CD14-positive monocyte (primary cell): ENCODE results near the gene NECAB2. TPM values are rescaled to one million over a fixed set of nuclear protein-coding genes. Genes with fewer than 3 reads are reported as not detected.

Experiments used
- DNase-seq, 3 donors: peaks; one replicate each; pipeline ENCODE4 v3.0.0-alpha.2; 2011 to 2022
- H2AFZ ChIP-seq: 2 replicates; pipeline ENCODE4 v1.6.0; 2012; ENCODE audit warnings: mild to moderate bottlenecking, low read depth, low read length, inconsistent platforms; ENCODE audit not compliant: insufficient read depth, poor library complexity, severe bottlenecking
- H3K27ac ChIP-seq, 2 donors: 1 replicate in 1 of 2; 2 replicates in 1 of 2; pipeline ENCODE4 v1.5.1; 2012 to 2013; ENCODE audit warnings: low read length in 2 of 2, control low read depth in 1 of 2, inconsistent platforms in 1 of 2, low read depth in 1 of 2, mild to moderate bottlenecking in 1 of 2
- H3K27me3 ChIP-seq, 2 donors: one replicate each; pipeline versions ENCODE4 v1.6.0 to v1.6.1; 2011 to 2013; ENCODE audit warnings: low read length in 2 of 2; ENCODE audit not compliant: control insufficient read depth in 2 of 2, insufficient read depth in 2 of 2
- H3K36me3 ChIP-seq, 2 donors: replicated peaks in 1 of 2; 1 replicate in 1 of 2; 2 replicates in 1 of 2; pipeline versions ENCODE4 v1.5.1 to v1.6.1; 2012 to 2013; ENCODE audit warnings: low read length in 2 of 2, control low read depth in 1 of 2, inconsistent platforms in 1 of 2, mild to moderate bottlenecking in 1 of 2; ENCODE audit not compliant: insufficient read depth in 2 of 2, control insufficient read depth in 1 of 2
- H3K4me1 ChIP-seq, 2 donors: 1 replicate in 1 of 2; 2 replicates in 1 of 2; pipeline versions ENCODE4 v1.5.1 to v1.6.1; 2012 to 2013; ENCODE audit warnings: low read length in 2 of 2, control low read depth in 1 of 2, inconsistent platforms in 1 of 2, mild to moderate bottlenecking in 1 of 2, moderate library complexity in 1 of 2; ENCODE audit not compliant: insufficient read depth in 2 of 2, control insufficient read depth in 1 of 2
- H3K4me2 ChIP-seq: replicated peaks from 2 replicates; pipeline ENCODE3; 2012; ENCODE audit warnings: low read length, moderate library complexity, mild to moderate bottlenecking; ENCODE audit not compliant: poor library complexity, severe bottlenecking; ENCODE audit errors: extremely low read depth
- H3K4me3 ChIP-seq, 3 experiments: fragments of 200-600 bp in 1 of 3; sonication (generic) in 1 of 3; replicated peaks in 1 of 3; 1 replicate in 2 of 3; 2 replicates in 1 of 3; pipeline ENCODE4 v1.5.1; 2011 to 2013; ENCODE audit warnings: low read length in 3 of 3, mild to moderate bottlenecking in 3 of 3, control low read depth in 2 of 3, low read depth in 2 of 3, inconsistent platforms in 1 of 3, moderate library complexity in 1 of 3
- H3K79me2 ChIP-seq: 2 replicates; pipeline ENCODE4 v1.6.0; 2012; ENCODE audit warnings: mild to moderate bottlenecking, control low read depth, inconsistent platforms, low read length, moderate library complexity; ENCODE audit not compliant: insufficient read depth
- H3K9ac ChIP-seq: 2 replicates; pipeline ENCODE4 v1.6.0; 2017; ENCODE audit warnings: low read length, mild to moderate bottlenecking; ENCODE audit not compliant: insufficient read depth, poor library complexity, severe bottlenecking
- H3K9me3 ChIP-seq, 2 donors: replicated peaks in 1 of 2; 1 replicate in 1 of 2; 2 replicates in 1 of 2; pipeline versions ENCODE4 v1.5.1 to v1.6.1; 2012 to 2013; ENCODE audit warnings: low read length in 2 of 2, control low read depth in 1 of 2; ENCODE audit not compliant: control insufficient read depth in 1 of 2, insufficient read depth in 1 of 2
- H4K20me1 ChIP-seq: 2 replicates; pipeline ENCODE4 v1.6.0; 2012; ENCODE audit warnings: mild to moderate bottlenecking, low read length, control low read depth, moderate library complexity; ENCODE audit not compliant: insufficient read depth
- H3K27ac Mint-ChIP-seq, 7 donors: one replicate each; pipeline ENCODE4 v1.8.0; 2020; ENCODE audit warnings: mild to moderate bottlenecking in 7 of 7, mixed read lengths in 7 of 7, moderate library complexity in 6 of 7, inconsistent platforms in 2 of 7
- H3K27me3 Mint-ChIP-seq, 3 donors: one replicate each; pipeline ENCODE4 v1.8.0; 2021 to 2022; ENCODE audit warnings: low read depth in 3 of 3, mild to moderate bottlenecking in 3 of 3, mixed read lengths in 3 of 3, moderate library complexity in 3 of 3, inconsistent platforms in 1 of 3
- H3K36me3 Mint-ChIP-seq, 2 donors: one replicate each; pipeline ENCODE4 v1.8.0; 2020; ENCODE audit warnings: mixed read lengths in 2 of 2, inconsistent platforms in 1 of 2, mild to moderate bottlenecking in 1 of 2
- H3K4me1 Mint-ChIP-seq: one replicate; pipeline ENCODE4 v1.8.0; 2020; ENCODE audit warnings: mild to moderate bottlenecking, mixed read lengths
- H3K4me3 Mint-ChIP-seq, 2 donors: one replicate each; pipeline ENCODE4 v1.8.0; 2020; ENCODE audit warnings: mild to moderate bottlenecking in 2 of 2, mixed read lengths in 2 of 2, moderate library complexity in 1 of 2
- H3K9me3 Mint-ChIP-seq, 7 donors: one replicate each; pipeline ENCODE4 v1.8.0; 2020 to 2022; ENCODE audit warnings: mixed read lengths in 7 of 7, mild to moderate bottlenecking in 6 of 7, moderate library complexity in 6 of 7, inconsistent platforms in 2 of 7
- CTCF ChIP-seq: fragments of 200-600 bp; IDR thresholded peaks from one replicate; pipeline ENCODE4 v1.8.0; 2022; ENCODE audit warnings: antibody characterized with exemption, mild to moderate bottlenecking
- WGBS: methylation state at CpG from one replicate; pipeline ENCODE4 v1.1.5; 2013; ENCODE audit warnings: missing lambda C conversion rate; ENCODE audit not compliant: insufficient coverage; 5-methylcytosine and 5-hydroxymethylcytosine counted together
- intact Hi-C, 2 donors: fragments of 100-400 bp; cut with micrococcal nuclease; formaldehyde crosslinking; loops; one replicate each; pipeline versions ENCODE4 v1.15.0 to v1.15.1; 2023
- polyA plus RNA-seq, 3 donors: library from polyadenylated mRNA; depleted of rRNA in 1 of 3; unstranded in 2 of 3; stranded (reverse) in 1 of 3; fragments of 300-500 nt in 2 of 3; fragments of >200 nt in 1 of 3; fragmentation: Illumina TruSeq in 2 of 3; gene quantifications; 1 replicate in 2 of 3; 2 replicates in 1 of 3; pipeline ENCODE4 v1.2.3, GENCODE V29; 2012 to 2021

NECAB2 gene
- polyA plus RNA-seq, 3 donors, result 0.33 to 1.4 (median 0.52) TPM

GRCh38 chr16:84033251-84034195 is 65.5 kb downstream of the NECAB2 start:
- H3K27ac Mint-ChIP-seq, result no peak overlapping the region

More at GRCh38 chr16:84033251-84034195, 65.5 kb downstream of the NECAB2 start:
- no peaks in the 10 kb centered on the region for H3K36me3 ChIP-seq
- no peak for DNase-seq
- Mint-ChIP-seq H3K27me3 (peaks cover 57 to 76% (median 71%) of the 10 kb centered on the region in 3 donors), H3K9me3 (peaks cover 21 to 42% (median 35%) of the 10 kb centered on the region in 7 donors), H3K36me3 (peaks cover 6 to 12% of the 10 kb centered on the region in 2 donors), H3K4me1 (peaks cover 17% of the 10 kb centered on the region), H3K4me3 (peak overlapping the region in 1 of 2 donors; percentile 55)
- peaks cover 13 to 14% of the 10 kb centered on the region in 2 donors for H3K4me1 ChIP-seq
- no peaks in the 10 kb centered on the region for H3K79me2 ChIP-seq
- no peak overlapping the region for H3K9ac ChIP-seq
- WGBS, result 87% methylated on average over 23 of the region's 25 CpGs
- H3K4me3 ChIP-seq, result no peak overlapping the region
- H3K27me3 ChIP-seq, result peaks cover 0 to 43% of the 10 kb centered on the region in 2 donors
- no peak overlapping the region for H3K27ac ChIP-seq
- no peak overlapping the region for H2AFZ ChIP-seq
- intact Hi-C loops, result no loop called here
- peaks cover 27 to 31% of the 10 kb centered on the region in 2 donors for H3K9me3 ChIP-seq
- no peak overlapping the region for H3K4me2 ChIP-seq
- H4K20me1 ChIP-seq, result no peaks in the 10 kb centered on the region
- no peak for TF ChIP-seq CTCF
